ENCODE data around the gene GPR135.

Gene GPR135

GRCh38 chr14:59465316-59466135 is at the start of gene GPR135:
GPR135 (minus strand) TSS chr14:59465380; CDS start chr14:59465226, 154 bp downstream.
- peak; percentile 51 for DNase-seq

GRCh38 chr14:59511916-59512575 is 46.9 kb upstream of the GPR135 start:
- no peak for DNase-seq

GRCh38 chr14:59510966-59511365 is 45.8 kb upstream of the GPR135 start:
- DNase-seq = no peak

DNA sequence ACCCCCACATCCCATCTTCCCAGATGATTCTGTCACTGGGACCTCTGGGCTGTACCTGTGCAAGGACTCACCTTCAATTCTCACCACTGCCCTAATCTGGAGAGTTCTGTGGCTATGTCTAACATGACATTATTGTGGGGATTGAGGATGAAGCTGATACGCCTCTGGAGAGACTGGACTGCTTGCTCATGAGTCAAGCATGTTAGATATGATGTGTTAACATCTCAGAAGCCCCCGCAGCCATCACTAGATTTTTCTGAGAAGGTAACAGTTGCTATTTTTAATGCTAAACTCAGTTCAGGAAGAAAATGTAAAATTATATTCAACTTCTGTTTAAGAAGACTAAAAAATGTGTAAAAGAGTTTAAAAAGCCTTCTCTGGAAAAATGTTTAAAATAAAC is 44.8 kb upstream of the GPR135 start:
- no peak for DNase-seq

DNA sequence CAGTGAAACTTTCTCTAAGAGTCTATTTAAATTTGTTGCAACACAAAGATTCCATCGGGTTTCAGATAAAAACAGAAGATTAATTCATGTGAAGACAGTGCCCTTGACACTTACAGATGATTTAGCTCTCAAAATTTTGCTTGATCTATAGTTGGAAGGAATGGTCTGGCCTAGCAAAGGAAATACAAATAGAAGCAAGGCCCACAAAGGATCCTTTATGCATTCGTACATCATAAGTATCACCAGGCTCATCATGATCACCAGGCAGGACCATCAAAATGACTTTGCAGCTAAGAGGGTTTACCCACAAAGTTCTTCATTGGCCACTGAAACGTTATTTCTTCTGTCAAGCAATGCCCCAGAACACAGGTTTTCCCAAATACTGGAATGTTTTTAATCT is 43.9 kb upstream of the GPR135 start:
- DNase-seq = no peak

DNA sequence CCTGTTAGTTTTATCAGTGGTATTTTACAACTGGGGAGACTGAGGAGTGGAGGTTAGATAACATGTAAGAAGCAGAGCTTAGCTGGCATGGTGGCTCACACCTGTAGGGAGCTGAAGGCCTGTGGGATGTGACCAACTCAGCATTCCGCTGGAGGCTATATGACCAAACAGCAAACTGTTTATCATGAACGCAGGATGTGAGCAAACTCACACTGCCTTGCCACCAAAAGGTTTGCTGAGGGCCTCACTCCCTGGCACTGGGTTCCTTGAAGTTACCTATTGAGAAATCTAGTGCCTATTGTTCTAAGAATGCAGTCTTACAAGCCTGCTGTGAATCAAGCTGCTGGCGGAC is 42.5 kb upstream of the GPR135 start:
- no peak for DNase-seq

GRCh38 chr14:59507063-59507751 is 42.0 kb upstream of the GPR135 start:
- DNase-seq = peak; percentile 41

- DNase-seq = no peak
These were observed 38.1 kb upstream of the GPR135 start for GRCh38 chr14:59503256-59503655.

GRCh38 chr14:59500732-59501131 is 35.6 kb upstream of the GPR135 start:
- no peak for DNase-seq

- no peak for DNase-seq
These were observed 27.2 kb upstream of the GPR135 start for GRCh38 chr14:59492384-59492783.

GRCh38 chr14:59490756-59491155 is 25.6 kb upstream of the GPR135 start:
- no peak for DNase-seq

DNA sequence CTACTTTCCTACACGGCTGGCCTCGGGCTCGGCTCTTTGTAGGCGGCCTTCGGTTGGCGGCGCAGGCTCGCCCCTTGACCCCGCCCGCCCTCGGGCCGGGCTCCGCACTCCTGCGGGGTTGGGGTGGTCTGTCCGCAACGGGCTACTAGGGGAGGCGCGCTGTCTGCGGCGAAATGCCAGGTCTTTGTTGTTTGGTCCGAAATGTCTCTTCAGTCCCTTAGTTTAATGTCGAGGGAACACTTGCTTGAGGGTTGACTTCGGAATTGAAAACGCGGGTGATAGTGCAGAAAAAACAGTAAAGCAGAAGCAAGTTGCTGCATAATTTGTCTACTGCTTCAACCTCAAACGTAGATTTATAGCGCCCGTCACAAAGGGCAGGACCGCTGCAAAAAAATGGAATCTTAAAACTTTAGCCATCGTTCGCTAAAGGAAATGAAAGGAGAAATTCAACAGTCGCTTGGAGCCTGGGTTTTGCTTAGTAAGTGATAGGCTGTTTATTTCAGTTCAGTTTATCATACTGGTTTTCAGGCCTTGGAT is 19.5 kb upstream of the GPR135 start:
- no peak for DNase-seq

DNA sequence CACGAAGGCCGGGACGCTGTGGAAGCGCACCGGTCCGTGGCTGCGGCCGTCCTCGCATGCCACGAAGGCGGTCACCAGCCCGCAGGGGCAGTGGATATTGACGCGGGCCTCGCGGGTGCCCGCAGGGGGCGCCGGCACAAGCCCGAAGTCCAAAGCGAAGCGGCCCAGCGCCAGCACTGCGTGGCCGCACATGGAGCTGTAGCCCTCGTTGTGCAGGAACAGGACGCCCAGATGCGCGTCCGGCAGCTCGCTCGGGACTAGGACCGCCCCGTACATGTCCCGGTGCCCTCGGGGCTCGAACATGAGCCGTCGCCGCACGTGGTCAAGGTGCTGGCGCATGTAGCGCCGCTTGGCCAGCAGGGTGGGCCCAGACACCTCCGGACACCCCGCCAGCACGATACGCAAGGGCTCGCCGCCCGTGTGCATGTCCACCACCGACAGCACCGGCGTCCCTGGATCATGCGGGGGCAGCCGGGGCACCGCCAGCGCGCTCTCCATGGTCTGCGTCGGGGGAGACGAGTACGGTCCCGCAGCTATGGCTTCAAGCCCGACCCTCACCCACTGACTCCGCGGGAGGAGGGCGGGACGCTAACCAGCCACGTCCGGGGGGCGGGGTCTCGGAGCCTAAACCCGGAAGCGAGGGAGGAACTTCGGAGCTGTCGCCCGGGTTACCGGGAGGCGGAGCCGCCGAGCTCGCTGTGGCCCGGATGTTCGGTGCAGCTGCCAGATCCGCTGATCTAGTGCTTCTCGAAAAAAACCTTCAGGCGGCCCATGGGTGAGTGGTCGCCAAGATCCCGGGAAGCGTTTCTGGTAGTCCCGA is 18.8 kb upstream of the GPR135 start, which contains the start of the genes JKAMP and L3HYPDH:
TSS of gene JKAMP (plus strand) at position 699 of the 820 bp plus-strand sequence. CDS start at position 772, 73 bp downstream.
TSS of gene L3HYPDH (minus strand) at position 590 of the 820 bp plus-strand sequence. CDS start at position 498, 92 bp downstream.
- DNase-seq = peak; percentile 99

- DNase-seq = no peak
These were observed 18.2 kb upstream of the GPR135 start for GRCh38 chr14:59483363-59483762.

- no peak for DNase-seq
These were observed 17.6 kb upstream of the GPR135 start for GRCh38 chr14:59482541-59483331.

DNA sequence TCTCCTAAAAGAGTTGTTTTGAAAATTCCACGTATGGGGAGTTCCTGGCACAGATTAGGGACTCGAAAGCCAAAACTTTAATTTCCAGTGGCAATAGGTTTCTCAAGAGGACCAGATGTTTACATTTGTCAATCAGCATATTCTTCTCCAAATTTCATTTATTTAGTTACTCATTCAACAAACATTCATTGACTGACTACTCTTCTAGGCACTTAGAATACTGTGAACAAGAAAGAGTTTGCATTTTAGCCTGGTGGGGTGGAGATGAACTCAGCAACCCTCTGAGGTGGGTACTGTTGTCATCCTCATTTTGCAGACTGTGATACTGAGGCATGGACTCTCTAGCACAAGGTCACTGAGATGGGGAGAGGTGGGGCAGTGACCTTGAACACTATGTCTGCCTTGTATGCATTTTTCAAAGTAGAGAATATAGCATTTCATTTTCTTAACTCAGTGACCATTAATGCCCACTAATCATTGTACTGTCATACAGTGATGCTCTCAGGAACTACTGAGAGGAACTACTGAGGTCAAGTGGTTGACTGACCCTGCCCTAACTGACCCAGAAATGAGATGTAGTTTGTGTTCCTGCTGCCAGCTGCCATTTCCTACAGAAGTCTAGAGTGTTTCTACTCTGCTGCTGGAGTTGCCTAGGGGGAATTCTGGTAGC is 16.8 kb upstream of the GPR135 start:
- no peak for DNase-seq

DNA sequence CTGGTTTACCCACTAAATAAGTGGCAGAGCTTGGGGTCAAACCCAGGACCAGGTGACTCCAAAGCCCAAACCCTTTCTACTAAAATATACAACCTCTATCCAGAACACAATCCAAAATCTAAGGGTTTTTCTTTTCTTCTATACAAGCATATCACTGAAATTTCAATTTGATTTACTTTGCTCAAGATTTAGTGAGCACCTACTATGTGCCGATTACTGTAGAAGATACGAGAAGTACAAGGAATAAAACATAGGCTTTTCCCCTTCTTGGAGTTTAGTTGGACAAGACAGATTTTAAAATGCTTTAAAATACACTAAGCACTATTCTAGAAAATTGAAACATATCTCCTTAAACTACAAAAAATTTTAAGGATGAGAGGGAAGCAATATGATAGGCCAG is 16.2 kb upstream of the GPR135 start:
- DNase-seq = no peak

DNA sequence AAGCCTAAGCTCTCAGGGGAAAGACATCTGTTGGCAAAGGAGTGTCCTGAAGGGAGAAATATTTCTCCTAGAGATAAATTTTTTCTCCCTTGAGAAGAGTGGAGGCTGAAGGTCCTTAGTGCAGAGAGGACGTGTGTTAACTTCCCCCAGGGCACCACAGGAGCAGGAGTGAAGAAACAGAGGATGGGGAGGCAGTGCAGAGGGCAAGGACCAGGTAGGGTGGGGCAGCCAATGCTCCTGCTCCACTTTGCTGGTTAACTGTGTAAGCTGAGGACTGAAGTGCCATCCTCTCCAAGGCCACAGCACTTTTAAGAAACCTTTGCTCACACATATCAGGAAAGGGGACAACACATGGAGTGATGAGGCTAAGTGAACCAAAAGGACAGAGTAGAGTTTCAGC is 15.0 kb upstream of the GPR135 start:
- no peak for DNase-seq

DNA sequence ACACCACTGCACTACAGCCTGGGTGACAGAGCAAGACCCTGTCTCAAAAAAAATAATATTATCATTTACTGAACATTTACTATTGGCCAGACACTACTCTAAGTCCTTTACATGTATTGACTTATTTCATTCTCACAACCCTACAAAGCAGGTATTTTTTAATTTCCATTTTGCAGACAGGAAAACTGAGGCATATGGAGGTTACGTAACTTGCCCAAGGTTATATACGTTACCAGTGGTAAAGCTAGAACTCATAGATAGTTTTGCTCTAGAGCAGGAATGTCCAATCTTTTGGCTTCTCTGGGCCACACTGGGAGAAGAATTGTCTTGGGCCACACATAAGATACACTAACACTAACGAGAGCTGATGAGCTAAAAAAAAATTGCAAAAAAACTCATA is 13.4 kb upstream of the GPR135 start:
- no peak for DNase-seq

GRCh38 chr14:59475709-59476108 is 10.5 kb upstream of the GPR135 start:
- DNase-seq = no peak

DNA sequence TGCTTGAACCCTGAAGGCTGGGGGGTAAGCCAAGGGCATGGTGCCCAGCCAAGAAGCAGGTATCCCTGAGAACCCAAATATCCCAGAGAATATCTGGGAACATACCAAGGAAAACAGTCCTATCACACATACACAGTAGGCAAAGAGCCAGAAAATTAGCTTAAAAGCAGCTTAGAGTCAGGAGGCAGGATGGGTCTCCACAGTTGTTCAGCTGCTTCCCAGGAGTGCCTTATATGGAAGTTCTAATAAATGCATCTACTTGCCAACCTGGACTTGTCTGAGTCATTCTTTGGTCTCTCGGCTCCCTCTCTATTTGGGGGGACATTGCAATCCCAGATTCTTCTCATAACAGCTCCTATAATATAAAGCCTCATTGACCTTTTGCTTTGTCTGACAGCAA is 9.0 kb upstream of the GPR135 start:
- no peak for DNase-seq
